Measurements from ENCODE around the gene DUSP16.
"Not testable (repeated sequence)": the region's sequence is repeated elsewhere in the genome, so short reads cannot be mapped to it uniquely, and the experiment has no call there.

DUSP16 gene

DNA sequence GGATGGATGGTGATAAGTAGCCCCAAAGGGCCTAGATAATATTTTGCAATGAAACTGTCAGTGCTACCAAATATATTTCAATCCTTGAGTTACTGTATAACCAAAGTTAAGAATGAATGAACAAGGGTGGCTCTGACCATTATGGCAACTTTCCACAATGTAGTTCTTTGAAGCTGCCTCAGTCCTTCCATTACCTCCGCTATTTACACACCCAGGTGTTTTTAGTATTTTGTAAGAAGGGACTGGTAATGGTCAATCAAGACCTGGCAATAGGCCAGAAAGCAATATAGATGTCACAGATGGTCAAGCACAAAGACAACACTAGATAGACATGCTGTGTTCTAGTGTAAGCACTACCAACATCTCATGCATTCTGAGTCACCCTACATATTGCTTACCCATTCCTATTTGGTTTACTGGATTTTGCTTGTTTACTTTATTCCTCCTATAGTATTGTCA, 16.3 kb downstream of the DUSP16 start:
- DNase-seq (ENCODE audit: low read depth) = no peak

DNA sequence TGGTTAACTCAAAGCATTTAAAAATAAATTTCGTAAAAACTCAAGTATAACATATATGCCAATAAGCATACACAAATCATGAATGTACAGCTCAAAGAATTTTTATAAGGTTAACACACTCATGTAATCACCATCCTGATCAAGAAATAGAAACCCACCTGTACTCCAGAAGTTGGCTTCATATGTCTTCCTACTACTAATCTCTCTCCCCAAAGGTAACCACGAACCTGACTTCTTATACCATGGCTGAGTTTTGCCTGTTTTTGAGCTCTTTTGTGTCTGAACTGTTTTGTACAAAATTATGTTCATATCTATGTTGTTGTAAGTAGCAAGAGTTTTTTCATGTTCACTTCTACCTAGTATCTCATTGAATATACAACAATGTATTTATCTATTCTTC, 18.7 kb downstream of the DUSP16 start:
- DNase-seq (ENCODE audit: low read depth) = no peak

DNA sequence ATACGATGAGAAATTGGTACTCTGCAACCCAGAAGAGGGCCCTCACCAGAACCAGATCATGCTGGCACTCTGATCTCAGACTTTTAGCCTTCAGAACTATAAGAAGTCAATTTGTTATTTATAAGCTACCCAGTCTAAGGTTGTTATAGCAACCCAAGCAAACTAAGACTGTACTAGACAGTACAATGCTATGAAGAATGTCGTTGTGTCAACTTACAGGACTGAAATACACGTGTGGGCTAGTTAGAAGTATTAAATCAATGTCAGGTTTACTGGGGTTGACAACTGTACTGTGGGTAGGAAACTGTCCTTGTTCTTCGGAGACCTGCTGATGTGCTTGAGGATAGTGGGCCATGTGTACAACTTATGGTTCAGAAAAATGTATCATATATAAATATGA, 19.7 kb downstream of the DUSP16 start:
- no peak for DNase-seq (ENCODE audit: low read depth)

DNA sequence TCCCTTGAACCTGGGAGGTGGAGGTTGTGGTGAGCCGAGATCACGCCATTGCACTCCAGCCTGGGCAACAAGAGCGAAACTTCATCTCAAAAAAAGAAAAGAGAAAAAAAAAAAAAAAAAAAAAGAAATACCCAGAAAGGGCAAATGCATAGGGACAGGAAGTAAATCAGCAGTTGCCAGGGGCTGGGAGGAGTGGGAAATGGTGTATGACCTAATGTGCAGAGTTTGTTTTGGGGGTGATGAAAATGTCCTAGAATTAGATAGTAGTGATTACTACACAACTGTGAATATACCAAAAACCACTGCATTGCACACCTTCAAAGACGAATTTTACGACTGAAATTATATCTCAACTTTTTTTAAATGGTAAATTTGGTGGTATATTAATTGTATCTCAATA, 20.4 kb downstream of the DUSP16 start:
- no peak for DNase-seq (ENCODE audit: low read depth)

DNA sequence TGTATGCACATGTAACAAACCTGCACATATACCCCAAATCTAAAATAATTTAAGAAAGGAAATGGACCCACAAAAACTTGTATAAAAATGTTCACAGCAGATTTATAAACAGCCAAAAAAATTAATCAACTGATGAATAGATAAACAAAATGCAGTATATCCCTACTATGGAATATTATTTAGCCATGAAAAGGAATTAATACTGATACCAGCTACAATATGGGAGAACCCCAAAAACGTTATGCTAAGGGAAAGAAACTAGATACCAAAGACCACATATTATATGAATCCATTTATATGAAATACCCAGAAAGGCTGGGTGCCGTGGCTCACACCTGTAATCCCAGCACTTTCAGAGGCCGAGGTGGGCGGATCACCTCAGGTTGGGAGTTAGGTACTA, 20.9 kb downstream of the DUSP16 start:
- DNase-seq (ENCODE audit: low read depth) = no peak

DNA sequence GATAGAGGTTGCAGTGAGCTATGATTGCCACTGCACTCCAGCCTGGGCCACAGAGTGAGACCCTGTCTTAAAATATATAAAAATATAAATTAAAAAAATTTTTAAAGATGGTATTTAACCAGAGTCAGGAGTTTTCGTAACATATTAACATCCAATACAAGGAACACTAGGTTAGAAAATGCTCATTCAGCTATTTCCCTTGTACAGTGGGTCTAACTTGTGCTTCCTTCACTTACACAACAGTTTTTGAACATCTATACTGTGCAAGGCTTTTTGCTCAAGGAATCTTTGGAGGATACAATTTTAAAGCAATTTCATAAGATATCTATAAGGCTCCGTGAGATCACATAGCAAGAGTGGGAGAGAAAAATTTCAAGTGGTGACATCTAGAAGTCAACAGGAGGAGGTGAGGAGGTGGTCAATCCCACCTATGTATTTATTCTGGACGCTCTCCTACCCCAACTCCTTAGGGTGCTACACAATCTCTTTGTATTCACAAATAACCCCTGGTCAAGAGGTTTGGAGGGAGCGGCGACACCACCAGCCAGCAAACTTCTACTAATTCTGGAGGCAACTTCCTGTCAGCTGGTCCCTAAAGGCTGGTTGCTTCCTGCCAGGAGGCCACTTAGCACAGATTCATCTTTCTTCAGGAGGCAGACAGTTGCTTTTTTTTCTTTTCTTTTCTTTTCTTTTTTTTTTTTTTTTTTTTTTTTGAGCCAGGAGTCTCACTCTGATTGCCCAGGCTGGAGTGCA, 22.2 kb downstream of the DUSP16 start:
- DNase-seq (ENCODE audit: low read depth) = no peak

DNA sequence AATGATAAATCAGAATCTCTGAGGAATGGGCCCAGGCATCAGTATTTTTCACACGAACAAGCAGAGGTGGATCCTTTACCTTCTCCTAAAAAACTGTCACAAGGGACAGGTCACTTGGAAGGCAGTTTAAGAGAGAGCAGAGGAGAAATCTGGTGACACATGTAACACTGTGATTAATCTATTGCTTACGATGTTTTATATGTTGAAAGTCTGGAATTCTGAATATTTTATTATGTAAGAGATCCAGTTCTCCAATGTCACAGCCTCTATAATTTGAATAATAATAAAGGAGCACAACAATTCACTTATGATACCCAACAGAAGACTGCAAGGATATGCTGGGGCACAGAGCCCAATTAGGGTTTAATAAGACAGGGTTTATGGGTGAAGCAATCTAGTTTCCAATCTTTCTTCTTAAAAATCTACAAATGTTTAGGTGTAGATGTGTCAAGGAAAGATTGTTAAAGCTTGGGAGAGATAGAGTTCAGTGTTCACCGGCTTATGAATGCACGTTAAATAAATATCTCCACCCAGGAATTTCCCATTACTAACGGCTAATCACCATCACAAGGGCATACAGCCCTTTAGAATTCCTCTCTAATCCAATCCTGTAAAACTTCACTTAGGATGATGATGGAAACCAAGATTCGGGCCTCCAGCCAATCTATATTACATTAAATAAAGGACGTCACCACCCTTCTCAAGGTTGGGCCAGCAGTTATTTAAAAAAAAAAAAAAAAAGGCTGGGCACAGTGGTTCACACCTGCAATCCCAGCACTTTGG, 23.4 kb downstream of the DUSP16 start:
- DNase-seq (ENCODE audit: low read depth) = no peak

DNA sequence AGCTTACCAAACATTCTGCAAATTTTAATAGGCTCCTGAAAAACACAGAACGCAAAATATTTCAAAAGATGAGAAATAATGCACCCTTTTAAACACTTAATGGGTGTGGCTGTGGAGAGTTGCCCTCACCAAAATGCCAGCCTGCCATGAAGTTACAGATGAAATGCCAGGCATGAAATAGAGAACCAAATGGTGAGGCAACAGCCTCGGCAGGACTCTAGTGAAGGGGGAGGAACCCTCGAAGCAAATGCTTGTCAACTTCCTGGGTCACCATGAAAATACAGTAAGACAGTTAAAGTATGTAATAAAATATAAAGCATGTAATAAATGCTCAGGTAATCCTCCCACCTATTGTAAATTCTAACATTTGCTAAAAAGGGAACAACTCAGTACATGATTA, 24.1 kb downstream of the DUSP16 start:
- DNase-seq (ENCODE audit: low read depth) = no peak

DNA sequence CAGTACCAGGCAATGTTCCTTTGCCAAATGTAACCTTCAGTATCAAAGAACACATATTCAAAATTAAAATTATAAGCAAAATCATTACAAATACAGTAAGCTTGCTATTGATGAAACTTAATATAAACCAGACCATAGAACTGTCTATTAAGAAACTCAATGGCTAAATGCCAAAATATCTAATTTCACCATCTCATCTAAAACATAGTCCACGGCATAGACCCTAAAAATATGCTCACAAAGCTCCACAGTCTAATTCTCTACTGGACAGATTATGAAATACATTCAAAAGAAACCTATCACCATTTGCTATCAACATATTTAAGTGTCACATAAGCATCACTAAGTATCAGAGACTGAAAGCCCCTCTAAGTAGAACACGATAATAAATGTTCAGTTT, 25.2 kb downstream of the DUSP16 start:
- no peak for DNase-seq (ENCODE audit: low read depth)

DNA sequence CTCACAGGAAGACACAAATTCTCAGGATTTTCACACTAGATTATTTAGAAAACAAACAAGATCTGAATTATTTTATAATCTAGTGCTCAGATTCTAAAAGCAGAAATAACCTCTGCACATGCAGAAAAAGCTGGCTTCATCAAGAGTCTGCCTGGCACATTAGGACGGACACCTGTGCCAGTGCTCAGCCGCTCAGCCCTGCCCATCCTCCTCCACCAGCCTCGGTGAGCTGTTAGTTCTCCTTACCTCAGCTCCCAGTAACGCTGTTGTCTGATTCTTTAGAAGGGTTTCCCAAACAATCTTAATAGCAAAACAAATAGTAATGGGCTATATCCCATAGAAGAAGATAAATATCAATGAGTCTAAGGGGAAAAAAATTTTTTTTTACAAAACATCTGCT, 27.7 kb downstream of the DUSP16 start:
- DNase-seq (ENCODE audit: low read depth) = no peak

DNA sequence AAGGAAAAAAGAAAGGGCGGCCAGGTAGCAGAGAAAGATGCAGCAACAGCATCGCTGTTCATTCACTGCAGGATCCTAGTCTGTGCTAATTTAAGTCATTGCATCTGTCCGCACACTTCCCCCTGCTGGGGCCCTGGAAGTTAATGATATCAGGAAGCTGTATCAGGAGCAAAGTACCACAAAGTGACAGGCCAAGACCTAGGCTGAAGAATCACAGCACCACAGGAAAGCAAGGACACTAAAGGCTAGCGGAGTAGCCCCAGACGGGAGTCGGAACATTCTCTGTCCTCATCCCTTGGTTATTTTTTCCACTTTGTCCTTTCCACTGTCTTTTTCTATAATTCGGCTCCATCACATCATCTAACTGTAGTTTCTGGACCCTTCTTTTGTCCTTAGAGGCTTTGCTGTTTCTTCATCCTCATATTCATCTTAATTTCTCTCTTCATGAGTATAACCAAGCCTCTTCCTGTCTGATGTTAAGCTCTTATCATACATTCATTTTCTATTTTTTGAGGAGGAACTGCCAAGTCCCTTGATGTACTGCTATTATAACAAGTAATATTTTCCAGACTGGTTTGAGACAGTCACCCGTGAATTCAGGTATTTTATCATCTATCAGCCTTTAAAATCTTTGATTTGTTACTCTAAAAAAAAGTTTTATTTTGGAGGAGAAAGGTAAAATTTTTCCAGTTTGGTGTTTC, 28.3 kb downstream of the DUSP16 start:
- DNase-seq (ENCODE audit: low read depth) = no peak

DNA sequence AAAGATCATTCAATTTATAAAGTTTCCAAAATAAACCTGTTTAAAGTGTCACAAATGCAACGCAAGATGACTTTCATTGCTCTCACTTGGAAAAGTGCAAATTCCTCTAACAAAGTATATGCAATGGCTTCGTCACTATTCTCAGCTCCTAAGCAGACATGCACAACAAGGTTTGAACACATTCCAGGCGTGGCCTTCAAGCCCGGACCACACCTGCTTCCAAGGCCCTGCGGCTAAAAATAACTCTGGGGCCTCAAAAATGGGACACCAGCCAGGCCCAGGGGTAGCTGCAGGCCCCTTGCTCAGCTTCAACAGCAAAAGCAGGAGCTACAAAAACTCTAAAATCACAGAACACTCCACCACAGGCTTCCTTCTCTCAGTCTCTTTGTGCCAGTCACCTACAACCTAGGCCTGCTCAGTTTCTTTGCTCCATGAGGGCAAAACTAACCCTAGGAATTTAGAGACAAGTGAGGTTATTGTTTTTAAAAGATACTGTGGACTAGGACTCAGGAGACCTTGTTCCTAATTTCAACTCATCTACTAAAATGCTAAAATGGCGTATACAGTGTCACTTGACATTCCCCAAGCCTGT, 29.3 kb downstream of the DUSP16 start:
- no peak for DNase-seq (ENCODE audit: low read depth)

DNA sequence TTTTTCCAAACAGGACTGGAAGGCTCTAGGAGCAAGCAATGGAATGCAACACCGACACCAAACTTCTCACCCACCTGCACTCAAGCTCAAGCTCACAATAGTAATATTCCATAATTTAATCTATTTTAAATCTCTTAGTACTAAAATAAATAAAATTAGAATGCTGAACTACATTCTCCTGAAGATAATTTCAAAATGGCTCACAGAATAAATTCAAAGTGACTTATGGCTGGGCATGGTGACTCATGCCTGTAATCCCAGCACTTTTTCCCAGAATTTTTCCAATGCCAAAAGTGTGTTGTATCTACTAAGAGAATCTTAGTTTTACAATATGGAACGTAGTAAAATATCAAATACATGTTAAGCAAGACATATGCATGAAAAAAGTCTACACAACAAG, 31.5 kb downstream of the DUSP16 start:
- no peak for DNase-seq (ENCODE audit: low read depth)

DNA sequence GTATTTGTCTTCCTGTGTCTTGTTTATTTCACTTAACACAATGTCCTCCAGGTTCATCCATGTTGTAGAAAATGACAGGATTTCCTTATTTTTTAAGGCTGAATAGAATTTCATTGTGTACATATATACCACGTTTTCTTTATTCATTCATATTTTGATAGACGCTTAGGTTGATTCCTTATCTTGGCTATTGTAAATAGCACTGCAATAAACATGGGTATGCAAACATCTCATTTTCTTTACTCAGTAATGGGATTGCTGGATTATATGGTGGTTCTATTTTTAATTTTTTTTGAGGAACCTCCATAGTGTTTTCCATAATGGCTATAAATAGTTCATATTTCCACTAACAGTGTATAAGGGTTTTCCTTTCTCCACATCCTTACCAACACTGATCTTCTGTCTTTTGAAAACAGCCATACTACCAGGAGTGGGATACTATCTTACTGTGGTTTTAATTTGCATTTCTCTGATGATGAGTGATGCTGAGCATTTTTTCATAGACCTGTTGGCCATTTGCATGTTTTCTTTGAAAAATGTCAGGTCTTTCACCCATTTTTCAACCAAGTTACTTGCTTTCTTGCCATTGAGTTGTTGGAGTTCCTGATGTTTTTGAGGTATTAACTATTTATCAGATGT, 32.8 kb downstream of the DUSP16 start:
- no peak for DNase-seq (ENCODE audit: low read depth)

DNA sequence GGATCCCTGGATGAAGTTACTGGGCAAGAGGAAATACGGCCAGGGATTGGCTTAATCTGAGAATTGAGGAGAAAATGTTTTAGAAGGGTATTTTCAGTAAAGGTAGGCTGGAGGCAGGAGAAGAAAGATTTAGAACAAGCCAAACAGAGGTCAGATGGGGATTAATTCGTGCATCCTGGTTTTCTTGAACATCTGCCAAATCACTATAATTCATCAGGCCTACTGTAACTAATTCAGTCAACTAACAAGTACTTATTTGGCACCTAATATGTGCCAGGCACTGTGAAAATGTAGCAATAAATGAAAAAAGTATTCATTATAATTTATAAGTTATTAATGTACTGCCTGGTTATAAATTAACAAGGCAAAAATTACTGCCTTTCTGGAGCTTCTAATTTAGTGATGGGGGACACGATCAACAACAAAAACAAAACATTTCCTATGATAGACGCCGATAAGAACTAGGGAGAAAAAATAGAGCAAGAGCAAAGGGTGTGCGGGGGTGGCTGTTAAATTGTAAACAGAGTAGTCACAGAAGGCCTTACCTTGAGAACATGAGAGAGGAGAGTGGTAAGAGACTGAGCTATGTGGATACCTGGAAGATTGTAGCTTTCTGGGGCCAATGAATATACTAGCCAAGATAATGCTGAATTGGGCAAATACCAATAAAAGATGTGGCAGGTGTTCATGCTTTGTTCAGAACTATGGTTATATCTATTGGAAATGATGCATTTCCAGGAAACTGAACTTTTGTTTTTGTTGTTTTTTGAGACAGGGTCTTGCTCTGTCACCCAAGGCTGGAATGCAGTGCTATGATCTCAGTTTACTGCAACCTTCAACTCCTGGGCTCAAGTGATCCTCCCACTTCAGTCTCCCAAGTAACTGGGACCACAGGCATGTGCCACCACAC, 34.0 kb downstream of the DUSP16 start:
- DNase-seq (ENCODE audit: low read depth) = no peak

DNA sequence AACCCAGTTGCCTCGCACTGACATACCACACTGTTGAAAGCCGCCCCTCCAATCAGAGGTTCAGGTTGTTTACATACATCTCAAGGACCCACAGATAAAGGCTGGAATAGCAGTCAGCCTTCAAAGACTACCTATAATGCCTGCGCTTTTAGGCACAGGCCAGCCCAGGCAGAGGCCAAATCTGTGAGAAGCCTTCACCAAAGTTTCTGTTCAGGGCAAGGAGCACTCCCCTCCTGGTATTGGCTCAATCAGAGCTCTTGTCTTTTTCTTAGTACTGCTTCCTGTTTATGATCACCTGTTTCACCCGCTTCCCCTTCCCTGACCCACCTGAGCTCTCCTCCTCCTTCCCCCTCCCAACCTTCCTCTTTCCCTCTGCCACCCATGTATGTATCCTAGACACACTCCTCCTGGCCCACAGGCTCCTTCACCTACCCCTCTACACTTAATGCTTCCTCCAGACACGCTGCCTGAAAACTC, 34.8 kb downstream of the DUSP16 start:
- DNase-seq (ENCODE audit: low read depth) = no peak

DNA sequence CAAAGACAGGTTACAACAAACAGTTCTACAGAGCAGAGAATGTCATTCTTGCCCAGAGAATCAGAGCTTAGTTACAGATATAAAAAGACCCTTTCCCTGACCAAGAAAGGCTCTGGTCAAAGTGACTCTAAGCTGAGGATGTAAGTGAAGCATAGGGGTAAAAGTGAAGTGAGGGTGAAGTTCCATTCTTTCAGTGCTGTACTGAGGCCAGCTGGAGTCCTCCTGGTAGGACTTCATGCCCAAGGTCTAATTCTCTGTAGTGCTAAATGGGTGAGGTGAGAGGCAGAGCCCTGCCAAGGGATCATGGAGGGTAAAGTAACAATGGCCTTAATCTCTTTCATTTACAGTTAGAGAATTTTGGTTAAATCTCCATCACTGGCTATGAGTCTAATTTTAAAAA, 38.5 kb downstream of the DUSP16 start:
- DNase-seq (ENCODE audit: low read depth) = no peak

DNA sequence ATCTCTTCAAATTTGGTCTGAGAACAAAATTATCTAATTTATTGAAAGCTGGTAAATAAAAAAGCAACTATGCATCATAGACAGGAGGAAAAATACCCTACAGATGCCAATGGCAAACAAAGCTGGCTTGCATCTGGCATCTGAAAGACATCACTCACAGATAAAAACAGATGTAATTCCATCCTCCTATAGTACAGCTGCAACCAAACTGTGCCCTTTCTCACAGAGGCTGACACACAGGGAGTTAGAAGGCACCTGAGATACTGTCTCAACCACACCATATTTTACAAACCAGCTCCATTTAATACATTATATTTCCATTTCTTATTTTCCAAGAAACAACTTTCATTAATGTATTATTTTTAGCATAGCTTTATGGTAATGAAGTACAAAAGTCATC, 39.4 kb downstream of the DUSP16 start:
- no peak for DNase-seq (ENCODE audit: low read depth)

DNA sequence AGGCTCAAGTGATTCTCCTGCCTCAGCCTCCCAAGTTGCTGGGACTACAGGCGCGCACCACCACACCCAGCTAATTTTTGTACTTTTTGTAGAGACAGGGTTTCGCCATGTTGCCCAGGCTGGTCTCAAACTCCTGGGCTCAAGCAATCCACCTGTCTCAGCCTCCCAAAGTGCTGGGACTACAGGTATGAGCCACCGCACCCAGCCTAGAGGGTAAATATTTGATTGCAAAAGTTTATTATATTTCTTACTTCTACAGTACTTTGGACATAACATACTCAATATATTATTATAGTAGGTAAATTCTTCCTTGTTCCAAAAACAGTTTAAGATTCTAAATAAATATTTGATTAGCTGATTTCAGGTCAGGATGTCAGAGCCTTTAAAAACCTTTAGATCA, 40.0 kb downstream of the DUSP16 start:
- DNase-seq (ENCODE audit: low read depth) = not testable (repeated sequence)

DNA sequence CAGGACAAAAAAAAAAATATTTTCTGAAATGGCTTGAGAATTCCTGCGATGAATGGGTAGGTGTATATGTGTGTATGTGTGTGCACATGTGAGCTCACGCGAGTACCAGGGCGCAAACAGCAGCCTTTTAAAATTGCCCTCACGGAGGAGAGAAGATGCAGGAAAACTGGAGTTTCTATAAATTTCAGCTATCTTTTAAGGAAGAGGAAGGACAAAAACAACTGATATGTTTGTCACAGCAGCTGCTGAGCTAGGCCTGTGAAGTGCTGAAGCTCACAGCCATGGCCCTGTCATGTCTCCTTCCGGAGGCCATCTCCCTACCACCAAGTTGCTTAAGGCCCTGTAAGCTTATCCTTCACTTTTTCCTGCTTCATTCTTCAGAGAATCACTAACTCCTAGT, 40.8 kb downstream of the DUSP16 start:
- no peak for DNase-seq (ENCODE audit: low read depth)

DNA sequence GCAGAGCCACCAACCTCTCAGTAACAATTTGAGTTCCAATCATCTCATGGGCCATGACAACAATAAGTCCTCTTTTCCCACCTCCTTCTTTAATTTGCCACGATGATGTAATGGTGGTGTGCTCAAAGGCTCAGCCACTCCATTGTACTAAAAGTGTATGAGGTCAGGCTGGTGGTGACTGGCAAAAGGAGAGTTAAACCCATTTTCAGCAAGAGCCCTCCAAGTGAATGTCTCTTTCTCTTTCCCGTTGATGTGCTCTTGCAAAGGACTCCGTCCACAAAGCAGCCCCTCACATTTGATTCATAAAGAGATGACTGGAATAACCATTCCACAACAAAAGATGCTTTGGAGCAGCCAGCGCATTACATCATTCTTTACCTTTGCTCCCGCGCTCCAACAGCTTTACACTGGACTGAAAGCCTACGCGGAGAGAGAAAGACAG, 41.6 kb downstream of the DUSP16 start:
- no peak for DNase-seq (ENCODE audit: low read depth)
